Keratinocyte (primary cell): ENCODE results near the gene SYT1. TPM values are rescaled to one million over a fixed set of nuclear protein-coding genes. Genes with fewer than 3 reads are reported as not detected.

Experiments used
- DNase-seq: peaks from one replicate; pipeline ENCODE4 v3.0.0-alpha.2; 2011; ENCODE audit warnings: low read depth, missing footprints, low spot score
- FAIRE-seq: peaks from 2 replicates; lab custom pipeline; 2011; peaks lifted over from hg19 to GRCh38; lab: Jason Lieb, UNC
- H2AFZ ChIP-seq: 2 replicates; pipeline ENCODE4 v1.6.0; 2012; ENCODE audit warnings: low read length, control low read depth, inconsistent platforms; ENCODE audit not compliant: control insufficient read depth
- H3K27ac ChIP-seq: 2 replicates; pipeline ENCODE4 v1.5.1; 2011; ENCODE audit warnings: low read length; ENCODE audit not compliant: control insufficient read depth, insufficient read depth
- H3K27me3 ChIP-seq: 3 replicates; pipeline ENCODE4 v1.6.0; 2011; ENCODE audit warnings: low read length; ENCODE audit not compliant: control insufficient read depth, insufficient read depth; ENCODE audit errors: extremely low read depth
- H3K36me3 ChIP-seq, 2 experiments: 2 replicates in 1 of 2; 3 replicates in 1 of 2; pipeline ENCODE4 v1.5.1; 2011; ENCODE audit warnings: low read length in 2 of 2, mild to moderate bottlenecking in 1 of 2; ENCODE audit not compliant: control insufficient read depth in 2 of 2, insufficient read depth in 2 of 2; ENCODE audit errors: extremely low read depth in 1 of 2
- H3K4me1 ChIP-seq: 3 replicates; pipeline ENCODE4 v1.5.1; 2011; ENCODE audit warnings: low read length; ENCODE audit not compliant: control insufficient read depth, insufficient read depth; ENCODE audit errors: extremely low read depth
- H3K4me2 ChIP-seq: 3 replicates; pipeline ENCODE4 v1.6.0; 2011; ENCODE audit warnings: low read depth, low read length; ENCODE audit not compliant: control insufficient read depth, insufficient read depth; ENCODE audit errors: extremely low read depth
- H3K4me3 ChIP-seq, 3 experiments: fragments of 200-600 bp in 1 of 3; sonication (generic) in 1 of 3; 2 replicates in 2 of 3; 3 replicates in 1 of 3; pipeline ENCODE4 v1.5.1; 2011 to 2016; ENCODE audit warnings: low read length in 3 of 3, mild to moderate bottlenecking in 3 of 3, control low read depth in 2 of 3, inconsistent platforms in 1 of 3, low read depth in 1 of 3, mixed read lengths in 1 of 3, mixed run types in 1 of 3, moderate library complexity in 1 of 3; ENCODE audit not compliant: control insufficient read depth in 2 of 3, insufficient read depth in 2 of 3; ENCODE audit errors: extremely low read depth in 1 of 3
- H3K79me2 ChIP-seq: 2 replicates; pipeline ENCODE4 v1.6.0; 2012; ENCODE audit warnings: low read length; ENCODE audit not compliant: control insufficient read depth, insufficient read depth
- H3K9ac ChIP-seq: 3 replicates; pipeline ENCODE4 v1.6.0; 2011; ENCODE audit warnings: low read length; ENCODE audit not compliant: control insufficient read depth, insufficient read depth; ENCODE audit errors: extremely low read depth
- H3K9me1 ChIP-seq: 3 replicates; pipeline ENCODE4 v1.6.0; 2011; ENCODE audit warnings: low read length; ENCODE audit not compliant: control insufficient read depth, insufficient read depth; ENCODE audit errors: extremely low read depth
- H3K9me3 ChIP-seq: 2 replicates; pipeline ENCODE4 v1.5.1; 2012; ENCODE audit warnings: low read depth, low read length; ENCODE audit not compliant: control insufficient read depth
- H4K20me1 ChIP-seq: 3 replicates; pipeline ENCODE4 v1.6.0; 2011; ENCODE audit warnings: low read length; ENCODE audit not compliant: control insufficient read depth, insufficient read depth; ENCODE audit errors: extremely low read depth
- CTCF ChIP-seq, 3 experiments: IDR thresholded peaks in 1 of 3; conservative IDR thresholded peaks in 1 of 3; optimal IDR thresholded peaks in 1 of 3; 2 replicates in 2 of 3; 3 replicates in 1 of 3; pipeline versions ENCODE3 to v1.5.1; 2011; ENCODE audit warnings: low read length in 3 of 3, mild to moderate bottlenecking in 3 of 3, moderate library complexity in 2 of 3, control low read depth in 1 of 3, inconsistent platforms in 1 of 3; ENCODE audit not compliant: insufficient read depth in 2 of 3; ENCODE audit errors: extremely low read depth in 1 of 3
- EZH2 ChIP-seq: IDR thresholded peaks from one replicate; pipeline ENCODE4 v1.6.1; 2012; ENCODE audit warnings: inconsistent platforms, mild to moderate bottlenecking, low read length, moderate library complexity
- dilution Hi-C: fragments of 300-500 bp; cut with MboI; formaldehyde crosslinking; loops from one replicate; pipeline ENCODE4 v1.7.0; 2020; ENCODE audit warnings: low sequenced_read_pairs; ENCODE audit not compliant: extremely low pct_ligation_motif_present
- polyA plus RNA-seq, 5 experiments: library from polyadenylated mRNA; depleted of rRNA in 3 of 5; stranded (reverse) in 3 of 5; stranded (forward) in 1 of 5; unstranded in 1 of 5; fragments of >200 nt; gene quantifications; 1 replicate in 1 of 5; 2 replicates in 3 of 5; 3 replicates in 1 of 5; pipeline versions ENCODE4 v1.2.1 to v1.2.3, GENCODE V29; 2011 to 2012; ENCODE audit warnings: missing spikeins in 2 of 5, low read depth in 1 of 5, low replicate concordance in 1 of 5

SYT1 gene
- polyA plus RNA-seq, 1 donor (not counting 4 experiments of a cell fraction or from before 2014, with no cell fraction given), result 6.1 TPM

DNA sequence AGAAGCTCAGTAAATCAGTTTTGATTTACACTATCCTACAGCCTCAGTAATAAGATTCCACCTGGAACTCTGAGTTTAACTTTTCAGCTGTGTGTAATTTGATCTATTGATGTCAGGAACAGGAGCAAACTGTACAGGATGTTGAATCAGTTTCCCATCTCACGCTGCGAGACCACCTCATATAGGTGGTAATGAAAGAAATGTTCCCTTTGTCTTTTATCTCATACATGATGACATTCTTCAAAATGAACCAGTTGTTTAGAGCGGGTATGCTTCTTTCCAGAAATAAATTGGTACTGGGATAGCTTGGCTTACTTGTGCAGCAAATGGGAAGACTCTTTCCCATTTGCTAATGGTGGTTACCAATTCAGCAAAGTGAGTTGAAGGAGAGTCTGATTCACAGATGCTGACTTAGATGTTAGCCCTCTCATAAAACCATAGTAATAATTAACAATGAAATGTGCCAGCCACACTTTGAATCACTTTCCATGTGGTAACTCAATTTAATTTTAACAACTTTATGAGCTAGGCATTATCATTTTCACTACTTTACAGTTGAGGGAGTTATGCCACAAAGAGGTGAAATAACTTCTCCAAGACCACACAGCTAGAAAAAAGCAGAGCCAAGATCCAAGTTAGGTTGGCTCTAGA, 574.7 kb downstream of the SYT1 start:
- Histone ChIP-seq H3K27ac (no peak overlapping the region), H2AFZ (no peak overlapping the region), H4K20me1 (no peaks in the 10 kb centered on the region), H3K79me2 (no peaks in the 10 kb centered on the region), H3K4me1 (peaks cover 5% of the 10 kb centered on the region), H3K4me3 (no peak overlapping the region), H3K9me3 (no peaks in the 10 kb centered on the region), H3K36me3 (no peaks in the 10 kb centered on the region), H3K27me3 (no peaks in the 10 kb centered on the region), H3K4me2 (no peak overlapping the region), H3K9ac (no peak overlapping the region), H3K9me1 (no peaks in the 10 kb centered on the region)
- FAIRE-seq, result no peak
- no peak for DNase-seq
- TF ChIP-seq EZH2, result no peak
- TF ChIP-seq CTCF (optimal IDR thresholded peaks at IDR 0.05 in 1 of 3, IDR thresholded peaks at IDR 0.05 in 1 of 3, conservative IDR thresholded peaks at IDR 0.05 in 1 of 3; ENCODE audit: extremely low read depth in 1 of 3, insufficient read depth in 2 of 3, low read length in 3 of 3), result no peak
- dilution Hi-C loops, result no loop called here

GRCh38 chr12:79441534-79441933, 577.0 kb downstream of the SYT1 start:
- H3K9me1 ChIP-seq, result no peaks in the 10 kb centered on the region
- H4K20me1 ChIP-seq, result no peaks in the 10 kb centered on the region
- H2AFZ ChIP-seq, result no peak overlapping the region
- no peaks in the 10 kb centered on the region for H3K27me3 ChIP-seq
- H3K9ac ChIP-seq, result no peak overlapping the region
- H3K79me2 ChIP-seq, result no peaks in the 10 kb centered on the region
- H3K9me3 ChIP-seq, result no peaks in the 10 kb centered on the region
- no peak overlapping the region for H3K4me2 ChIP-seq
- TF ChIP-seq EZH2 (no peak), CTCF (optimal IDR thresholded peaks at IDR 0.05 in 1 of 3, IDR thresholded peaks at IDR 0.05 in 1 of 3, conservative IDR thresholded peaks at IDR 0.05 in 1 of 3; ENCODE audit: extremely low read depth in 1 of 3, insufficient read depth in 2 of 3, low read length in 3 of 3) (no peak)
- dilution Hi-C loops, result no loop called here
- peaks cover 7% of the 10 kb centered on the region for H3K4me1 ChIP-seq
- H3K27ac ChIP-seq, result no peak overlapping the region
- H3K36me3 ChIP-seq, result no peaks in the 10 kb centered on the region
- no peak for DNase-seq
- H3K4me3 ChIP-seq, result no peak overlapping the region
- no peak for FAIRE-seq
